IMR-90 (cell line): ENCODE results near the gene MIS18A.

ENCODE experiments used
- BHLHE40 ChIP-seq: fragments of 150-350 bp; IDR thresholded peaks from 2 replicates; pipeline ENCODE4 v1.6.1; 2016; ENCODE audit warnings: mild to moderate bottlenecking, low read depth, low read length
- CEBPB ChIP-seq: IDR thresholded peaks from 2 replicates; pipeline ENCODE4 v1.6.1; 2012; ENCODE audit warnings: low read depth, low read length, improper control_type of control experiment
- CHD1 ChIP-seq: IDR thresholded peaks from 2 replicates; pipeline ENCODE4 v1.6.1; 2012; ENCODE audit warnings: low read depth, low read length, improper control_type of control experiment
- FOS ChIP-seq: fragments of 150-350 bp; IDR thresholded peaks from 2 replicates; pipeline ENCODE4 v1.6.1; 2016; ENCODE audit warnings: low read depth, low read length
- MAZ ChIP-seq: IDR thresholded peaks from 2 replicates; pipeline ENCODE4 v1.6.1; 2012; ENCODE audit warnings: low read depth, mild to moderate bottlenecking, low read length, improper control_type of control experiment, moderate library complexity, borderline replicate concordance
- POLR2A ChIP-seq: IDR thresholded peaks from 2 replicates; pipeline ENCODE4 v1.6.1; 2012; ENCODE audit warnings: mild to moderate bottlenecking, low read depth, low read length
- RAD21 ChIP-seq: IDR thresholded peaks from 2 replicates; pipeline ENCODE4 v1.6.1; 2012; ENCODE audit warnings: low read length, improper control_type of control experiment
- RFX5 ChIP-seq: IDR thresholded peaks from 2 replicates; pipeline ENCODE4 v1.8.0; 2012; ENCODE audit warnings: low read depth, mild to moderate bottlenecking, low read length, moderate library complexity
- TF ChIP-seq, protein P1 (sequence below): conservative IDR thresholded peaks from 2 replicates; pipeline ENCODE4 v1.5.1; 2012; ENCODE audit warnings: mild to moderate bottlenecking, low read depth, low read length, improper control_type of control experiment
- TF ChIP-seq, protein P2 (sequence below): fragments of 150-350 bp; IDR thresholded peaks from 2 replicates; pipeline ENCODE4 v1.6.1; 2017; ENCODE audit warnings: mild to moderate bottlenecking, antibody characterized with exemption, low read length, low read depth

DNA sequence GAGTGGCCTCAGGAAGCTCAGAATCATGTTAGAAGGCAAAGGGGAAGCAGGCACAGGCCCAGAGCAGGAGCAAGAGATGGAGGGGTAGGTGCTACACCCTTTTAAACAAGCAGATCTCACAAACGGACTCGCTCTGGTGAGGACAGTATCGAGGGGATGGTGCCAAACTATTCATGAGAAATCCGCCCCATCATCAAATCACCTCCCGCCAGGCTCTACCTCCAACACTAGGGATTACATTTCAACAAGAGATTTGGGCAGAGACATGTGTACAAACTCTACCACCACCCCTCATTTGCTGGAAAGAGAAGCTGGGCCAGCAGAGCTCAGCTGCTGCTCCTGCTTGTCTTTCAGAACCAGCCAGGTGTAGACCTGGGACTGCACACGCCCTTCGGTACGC is 32.9 kb downstream of the MIS18A start:
- TF ChIP-seq, protein P1, sequence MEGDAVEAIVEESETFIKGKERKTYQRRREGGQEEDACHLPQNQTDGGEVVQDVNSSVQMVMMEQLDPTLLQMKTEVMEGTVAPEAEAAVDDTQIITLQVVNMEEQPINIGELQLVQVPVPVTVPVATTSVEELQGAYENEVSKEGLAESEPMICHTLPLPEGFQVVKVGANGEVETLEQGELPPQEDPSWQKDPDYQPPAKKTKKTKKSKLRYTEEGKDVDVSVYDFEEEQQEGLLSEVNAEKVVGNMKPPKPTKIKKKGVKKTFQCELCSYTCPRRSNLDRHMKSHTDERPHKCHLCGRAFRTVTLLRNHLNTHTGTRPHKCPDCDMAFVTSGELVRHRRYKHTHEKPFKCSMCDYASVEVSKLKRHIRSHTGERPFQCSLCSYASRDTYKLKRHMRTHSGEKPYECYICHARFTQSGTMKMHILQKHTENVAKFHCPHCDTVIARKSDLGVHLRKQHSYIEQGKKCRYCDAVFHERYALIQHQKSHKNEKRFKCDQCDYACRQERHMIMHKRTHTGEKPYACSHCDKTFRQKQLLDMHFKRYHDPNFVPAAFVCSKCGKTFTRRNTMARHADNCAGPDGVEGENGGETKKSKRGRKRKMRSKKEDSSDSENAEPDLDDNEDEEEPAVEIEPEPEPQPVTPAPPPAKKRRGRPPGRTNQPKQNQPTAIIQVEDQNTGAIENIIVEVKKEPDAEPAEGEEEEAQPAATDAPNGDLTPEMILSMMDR: no peak
- TF ChIP-seq RFX5 (no peak), MAZ (no peak), CHD1 (no peak), RAD21 (no peak), CEBPB (no peak), POLR2A (no peak), BHLHE40 (no peak), FOS (no peak)
- TF ChIP-seq, protein P2, sequence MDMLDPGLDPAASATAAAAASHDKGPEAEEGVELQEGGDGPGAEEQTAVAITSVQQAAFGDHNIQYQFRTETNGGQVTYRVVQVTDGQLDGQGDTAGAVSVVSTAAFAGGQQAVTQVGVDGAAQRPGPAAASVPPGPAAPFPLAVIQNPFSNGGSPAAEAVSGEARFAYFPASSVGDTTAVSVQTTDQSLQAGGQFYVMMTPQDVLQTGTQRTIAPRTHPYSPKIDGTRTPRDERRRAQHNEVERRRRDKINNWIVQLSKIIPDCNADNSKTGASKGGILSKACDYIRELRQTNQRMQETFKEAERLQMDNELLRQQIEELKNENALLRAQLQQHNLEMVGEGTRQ: no peak
